SH-SY5Y (cell line): ENCODE data around the gene ZNF597.

Source experiments
- GATA2 ChIP-seq: IDR thresholded peaks from 2 replicates; pipeline ENCODE4 v1.6.1; 2011; ENCODE audit warnings: mild to moderate bottlenecking, low read depth, low read length
- GATA3 ChIP-seq: IDR thresholded peaks from 2 replicates; pipeline ENCODE4 v1.6.1; 2011; ENCODE audit warnings: low read depth, mild to moderate bottlenecking, low read length, moderate library complexity

ZNF597 gene

GRCh38 chr16:3481696-3482658, 38.7 kb upstream of the ZNF597 start:
- no peak for TF ChIP-seq GATA2
- no peak for TF ChIP-seq GATA3

GRCh38 chr16:3480901-3481695, 37.8 kb upstream of the ZNF597 start:
- TF ChIP-seq GATA3 (no peak), GATA2 (no peak)

- TF ChIP-seq GATA3 (no peak), GATA2 (no peak)
These were observed 36.4 kb upstream of the ZNF597 start for GRCh38 chr16:3479654-3480216.

GRCh38 chr16:3478242-3478925, 35.1 kb upstream of the ZNF597 start:
- TF ChIP-seq GATA3, result no peak
- TF ChIP-seq GATA2, result no peak

- TF ChIP-seq GATA2, result no peak
- TF ChIP-seq GATA3, result no peak
These were observed 33.1 kb upstream of the ZNF597 start for GRCh38 chr16:3476409-3476808.

- TF ChIP-seq GATA2 (no peak), GATA3 (no peak)
These were observed 32.5 kb upstream of the ZNF597 start for GRCh38 chr16:3475604-3476375.

GRCh38 chr16:3474136-3474779, 31.0 kb upstream of the ZNF597 start:
- TF ChIP-seq GATA3 (no peak), GATA2 (no peak)

GRCh38 chr16:3472878-3473595, 29.7 kb upstream of the ZNF597 start:
- TF ChIP-seq GATA3 (no peak), GATA2 (no peak)

GRCh38 chr16:3471518-3472176, 28.3 kb upstream of the ZNF597 start:
- no peak for TF ChIP-seq GATA3
- no peak for TF ChIP-seq GATA2

- TF ChIP-seq GATA3 (no peak), GATA2 (no peak)
These were observed 27.4 kb upstream of the ZNF597 start for GRCh38 chr16:3470723-3471122.

- TF ChIP-seq GATA2 (no peak), GATA3 (no peak)
These were observed 26.4 kb upstream of the ZNF597 start for GRCh38 chr16:3469736-3470135.
